ENCODE data around the gene HJURP.
"Not testable (repeated sequence)": the region's sequence is repeated elsewhere in the genome, so short reads cannot be mapped to it uniquely, and the experiment has no call there.

- TF ChIP-seq, protein P1, sequence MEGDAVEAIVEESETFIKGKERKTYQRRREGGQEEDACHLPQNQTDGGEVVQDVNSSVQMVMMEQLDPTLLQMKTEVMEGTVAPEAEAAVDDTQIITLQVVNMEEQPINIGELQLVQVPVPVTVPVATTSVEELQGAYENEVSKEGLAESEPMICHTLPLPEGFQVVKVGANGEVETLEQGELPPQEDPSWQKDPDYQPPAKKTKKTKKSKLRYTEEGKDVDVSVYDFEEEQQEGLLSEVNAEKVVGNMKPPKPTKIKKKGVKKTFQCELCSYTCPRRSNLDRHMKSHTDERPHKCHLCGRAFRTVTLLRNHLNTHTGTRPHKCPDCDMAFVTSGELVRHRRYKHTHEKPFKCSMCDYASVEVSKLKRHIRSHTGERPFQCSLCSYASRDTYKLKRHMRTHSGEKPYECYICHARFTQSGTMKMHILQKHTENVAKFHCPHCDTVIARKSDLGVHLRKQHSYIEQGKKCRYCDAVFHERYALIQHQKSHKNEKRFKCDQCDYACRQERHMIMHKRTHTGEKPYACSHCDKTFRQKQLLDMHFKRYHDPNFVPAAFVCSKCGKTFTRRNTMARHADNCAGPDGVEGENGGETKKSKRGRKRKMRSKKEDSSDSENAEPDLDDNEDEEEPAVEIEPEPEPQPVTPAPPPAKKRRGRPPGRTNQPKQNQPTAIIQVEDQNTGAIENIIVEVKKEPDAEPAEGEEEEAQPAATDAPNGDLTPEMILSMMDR (IDR thresholded peaks at IDR 0.05): not testable (repeated sequence)
- not testable (repeated sequence) for TF ChIP-seq EZH2 (IDR thresholded peaks at IDR 0.05)
These were observed 41.9 kb upstream of the HJURP start for GRCh38 chr2:233896253-233896652.

Data from neural progenitor cell (in vitro differentiated cells).